Smooth muscle cell (in vitro differentiated cells): ENCODE results near the gene CNOT4. TPM values are rescaled to one million over a fixed set of nuclear protein-coding genes. Genes with fewer than 3 reads are reported as not detected.

Source experiments
- DNase-seq: peaks from one replicate; lab custom pipeline; 2025; ENCODE audit not compliant: unreplicated experiment; lab: John Stamatoyannopoulos, UW
- H2AFZ ChIP-seq: fragments of 200-600 bp; sonication (generic); 2 replicates; pipeline ENCODE4 v1.6.0; 2016; ENCODE audit warnings: antibody characterized with exemption, low read depth, mild to moderate bottlenecking
- H3F3A ChIP-seq: fragments of 200-600 bp; sonication (generic); 2 replicates; pipeline ENCODE4 v1.6.0; 2017; ENCODE audit warnings: antibody characterized with exemption, low read depth
- H3K27ac ChIP-seq: fragments of 200-600 bp; sonication (generic); 2 replicates; pipeline ENCODE4 v1.5.1; 2016; ENCODE audit warnings: low read depth, mild to moderate bottlenecking
- H3K27me3 ChIP-seq: fragments of 200-600 bp; sonication (generic); 2 replicates; pipeline ENCODE4 v1.6.1; 2016; ENCODE audit warnings: low read depth, mild to moderate bottlenecking
- H3K36me3 ChIP-seq: fragments of 200-600 bp; sonication (generic); 2 replicates; pipeline ENCODE4 v1.5.1; 2016; ENCODE audit warnings: low read depth
- H3K4me1 ChIP-seq: fragments of 200-600 bp; sonication (generic); 2 replicates; pipeline ENCODE4 v1.5.1; 2016; ENCODE audit warnings: low read depth
- H3K4me2 ChIP-seq: fragments of 200-600 bp; sonication (generic); 2 replicates; pipeline ENCODE4 v1.6.0; 2016; ENCODE audit warnings: mild to moderate bottlenecking
- H3K4me3 ChIP-seq: fragments of 200-600 bp; sonication (generic); 2 replicates; pipeline ENCODE4 v1.5.1; 2016; ENCODE audit warnings: mild to moderate bottlenecking
- H3K79me2 ChIP-seq: fragments of 200-600 bp; sonication (generic); 2 replicates; pipeline ENCODE4 v1.6.0; 2016; ENCODE audit warnings: low read depth, mild to moderate bottlenecking
- H3K9ac ChIP-seq: fragments of 200-600 bp; sonication (generic); 2 replicates; pipeline ENCODE4 v1.6.0; 2016; ENCODE audit warnings: low read depth
- H3K9me3 ChIP-seq: fragments of 200-600 bp; sonication (generic); replicated peaks from 2 replicates; pipeline ENCODE4 v1.5.1; 2016; ENCODE audit warnings: low read depth
- H4K20me1 ChIP-seq: fragments of 200-600 bp; sonication (generic); 2 replicates; pipeline ENCODE4 v1.6.0; 2016; ENCODE audit warnings: low read depth
- WGBS: methylation state at CpG from one replicate; pipeline ENCODE4 v1.1.7; 2016; ENCODE audit warnings: low lambda C conversion rate; 5-methylcytosine and 5-hydroxymethylcytosine counted together
- polyA plus RNA-seq: library from polyadenylated mRNA; unstranded; fragments of >200 nt; fragmentation: Nextera tagmentation; extraction: Ambion mirVana; gene quantifications from 2 replicates; pipeline ENCODE4 v1.2.1, GENCODE V29; 2016
- total RNA-seq: library from RNA; depleted of rRNA; stranded (reverse); fragments of >200 nt; gene quantifications from 2 replicates; pipeline ENCODE4 v1.2.3, GENCODE V29; 2014
- TF ChIP-seq, protein P1 (sequence below): fragments of 200-600 bp; sonication (generic); IDR thresholded peaks from 2 replicates; pipeline ENCODE4 v1.5.1; 2017; ENCODE audit warnings: borderline replicate concordance, mild to moderate bottlenecking, antibody characterized with exemption; ENCODE audit not compliant: insufficient read depth, poor library complexity, severe bottlenecking

The CNOT4 gene
- total and polyA plus RNA-seq, 2 experiments from 2014 or later: 15.8 to 22.9 TPM

- Histone ChIP-seq H3K4me3 (no peak overlapping the region), H3K79me2 (no peaks in the 10 kb centered on the region), H3K4me1 (no peaks in the 10 kb centered on the region), H3K9me3 (no peaks in the 10 kb centered on the region), H2AFZ (no peak overlapping the region), H4K20me1 (no peaks in the 10 kb centered on the region), H3K27ac (no peak overlapping the region), H3K9ac (no peak overlapping the region), H3K36me3 (no peaks in the 10 kb centered on the region), H3K27me3 (peaks cover 4% of the 10 kb centered on the region), H3F3A (no peaks in the 10 kb centered on the region), H3K4me2 (no peak overlapping the region)
- WGBS: 84% methylated on average over 10 of the region's 10 CpGs
- TF ChIP-seq, protein P1, sequence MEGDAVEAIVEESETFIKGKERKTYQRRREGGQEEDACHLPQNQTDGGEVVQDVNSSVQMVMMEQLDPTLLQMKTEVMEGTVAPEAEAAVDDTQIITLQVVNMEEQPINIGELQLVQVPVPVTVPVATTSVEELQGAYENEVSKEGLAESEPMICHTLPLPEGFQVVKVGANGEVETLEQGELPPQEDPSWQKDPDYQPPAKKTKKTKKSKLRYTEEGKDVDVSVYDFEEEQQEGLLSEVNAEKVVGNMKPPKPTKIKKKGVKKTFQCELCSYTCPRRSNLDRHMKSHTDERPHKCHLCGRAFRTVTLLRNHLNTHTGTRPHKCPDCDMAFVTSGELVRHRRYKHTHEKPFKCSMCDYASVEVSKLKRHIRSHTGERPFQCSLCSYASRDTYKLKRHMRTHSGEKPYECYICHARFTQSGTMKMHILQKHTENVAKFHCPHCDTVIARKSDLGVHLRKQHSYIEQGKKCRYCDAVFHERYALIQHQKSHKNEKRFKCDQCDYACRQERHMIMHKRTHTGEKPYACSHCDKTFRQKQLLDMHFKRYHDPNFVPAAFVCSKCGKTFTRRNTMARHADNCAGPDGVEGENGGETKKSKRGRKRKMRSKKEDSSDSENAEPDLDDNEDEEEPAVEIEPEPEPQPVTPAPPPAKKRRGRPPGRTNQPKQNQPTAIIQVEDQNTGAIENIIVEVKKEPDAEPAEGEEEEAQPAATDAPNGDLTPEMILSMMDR: no peak
- no peak for DNase-seq
Observed at GRCh38 chr7:135313971-135314370, 195.9 kb downstream of the CNOT4 start.

Other genes with a start within 250 kb of the CNOT4 start
- 51.9 and 69.6 TPM in 2 replicates for gene NUP205, start 47.8 kb upstream of the CNOT4 start, total RNA-seq
- 17.3 and 32.4 TPM in 2 replicates for gene NUP205, start 47.8 kb upstream of the CNOT4 start, polyA plus RNA-seq
- gene STMP1, start 152.4 kb upstream of the CNOT4 start, total RNA-seq: 26.6 and 28.7 TPM in 2 replicates
- 72.1 and 76.8 TPM in 2 replicates for gene STMP1, start 152.4 kb upstream of the CNOT4 start, polyA plus RNA-seq
- 0.18 TPM in 1 of 2 replicates, not detected in the other for gene SLC13A4, start 218.1 kb upstream of the CNOT4 start, total RNA-seq
- gene SLC13A4, start 218.1 kb upstream of the CNOT4 start, polyA plus RNA-seq: 0.43 and 0.61 TPM in 2 replicates
- not detected in 2 replicates for gene FAM180A, start 238.7 kb upstream of the CNOT4 start, total RNA-seq
- 0.14 and 0.26 TPM in 2 replicates for gene FAM180A, start 238.7 kb upstream of the CNOT4 start, polyA plus RNA-seq